Ectodermal cell (in vitro differentiated cells): ENCODE measurements around the gene PKN1.
"Not testable (repeated sequence)": the region's sequence is repeated elsewhere in the genome, so short reads cannot be mapped to it uniquely, and the experiment has no call there.

Experiments
- H3K27ac ChIP-seq: 2 replicates; pipeline ENCODE4 v1.7.0; 2013; ENCODE audit warnings: mild to moderate bottlenecking, low read depth, low read length; ENCODE audit not compliant: insufficient read depth, poor library complexity, severe bottlenecking
- H3K27me3 ChIP-seq: 2 replicates; pipeline ENCODE4 v1.7.0; 2013; ENCODE audit warnings: mild to moderate bottlenecking, low read length; ENCODE audit not compliant: insufficient read depth, control insufficient read depth, poor library complexity, severe bottlenecking
- H3K36me3 ChIP-seq: one replicate; pipeline ENCODE4 v1.7.0; 2013; ENCODE audit warnings: low read length; ENCODE audit not compliant: control insufficient read depth, insufficient read depth
- H3K4me1 ChIP-seq: one replicate; pipeline ENCODE4 v1.7.0; 2013; ENCODE audit warnings: low read length; ENCODE audit not compliant: control insufficient read depth, insufficient read depth
- H3K4me3 ChIP-seq: 2 replicates; pipeline ENCODE4 v1.7.0; 2013; ENCODE audit warnings: low read depth, low read length, control low read depth; ENCODE audit not compliant: insufficient read depth
- H3K9me3 ChIP-seq: 2 replicates; pipeline ENCODE4 v1.7.0; 2013; ENCODE audit warnings: mild to moderate bottlenecking, low read length, moderate library complexity; ENCODE audit not compliant: control insufficient read depth
- WGBS, 2 experiments: methylation state at CpG; one replicate each; pipeline ENCODE4 v1.1.7; 2013; ENCODE audit warnings: missing lambda C conversion rate in 2 of 2; 5-methylcytosine and 5-hydroxymethylcytosine counted together

PKN1 gene

DNA sequence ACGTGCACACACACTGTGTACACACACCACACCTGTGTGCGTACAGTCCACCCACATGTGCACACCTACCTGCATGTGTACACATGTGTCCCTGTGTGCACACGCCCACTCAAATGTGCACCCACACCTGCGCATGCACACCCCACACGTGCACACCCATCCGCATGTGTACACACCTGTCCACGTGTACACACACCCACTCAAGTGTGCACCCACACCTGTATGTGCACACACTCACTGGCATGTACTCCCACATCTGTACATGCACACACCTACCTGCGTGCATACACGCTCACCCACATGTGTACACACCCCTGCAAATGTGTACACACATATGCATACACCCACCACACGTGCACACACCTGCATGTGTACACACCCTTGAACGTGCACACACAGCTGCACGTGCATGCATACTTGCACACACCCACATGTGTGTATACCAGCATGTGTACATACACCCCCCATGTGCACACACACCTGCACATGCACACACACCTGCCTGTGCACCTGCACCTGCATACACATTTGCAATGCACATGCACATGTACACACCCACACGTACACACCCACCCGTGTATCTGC, 10.6 kb downstream of the PKN1 start:
- no peaks in the 10 kb centered on the region for H3K4me1 ChIP-seq
- H3K27ac ChIP-seq: no peak overlapping the region
- H3K4me3 ChIP-seq: no peak overlapping the region
- 93 to 95% methylated on average over 14 of the region's 14 CpGs for WGBS, 2 experiments
- H3K36me3 ChIP-seq: peaks cover 35% of the 10 kb centered on the region
- H3K9me3 ChIP-seq: no peaks in the 10 kb centered on the region
- no peaks in the 10 kb centered on the region for H3K27me3 ChIP-seq

DNA sequence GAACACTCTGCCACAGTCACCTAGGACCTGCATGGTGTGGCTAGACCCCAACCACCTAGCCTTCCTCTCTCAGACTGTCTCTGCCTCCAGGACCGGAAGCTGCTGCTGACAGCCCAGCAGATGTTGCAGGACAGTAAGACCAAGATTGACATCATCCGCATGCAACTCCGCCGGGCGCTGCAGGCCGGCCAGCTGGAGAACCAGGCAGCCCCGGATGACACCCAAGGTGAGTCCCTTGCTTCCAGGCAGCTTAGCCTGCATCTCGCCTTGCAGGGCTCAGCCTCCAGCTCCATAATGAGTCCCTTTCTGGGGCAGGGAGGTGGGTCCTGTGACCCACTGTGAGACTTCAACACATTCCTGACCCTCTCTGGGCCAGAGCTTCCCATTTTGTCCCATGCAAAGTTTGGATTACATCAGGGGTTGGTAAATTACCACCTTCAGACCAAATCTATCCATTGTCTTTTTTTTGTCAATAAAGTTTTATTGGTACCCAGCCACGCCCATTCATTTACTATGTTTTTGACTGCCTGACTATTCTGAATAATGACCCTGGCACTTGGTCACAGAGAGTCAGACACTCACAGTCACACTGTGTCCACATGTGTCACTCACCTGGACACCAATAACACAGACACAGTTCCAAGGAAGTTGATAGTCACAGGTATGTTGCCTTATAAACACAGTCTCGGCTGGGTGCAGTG, 13.4 kb downstream of the PKN1 start:
- H3K27ac ChIP-seq: no peak overlapping the region
- WGBS, 2 experiments: 93 to 96% methylated on average over 10 of the region's 10 CpGs
- no peak overlapping the region for H3K4me3 ChIP-seq
- no peaks in the 10 kb centered on the region for H3K27me3 ChIP-seq
- no peaks in the 10 kb centered on the region for H3K4me1 ChIP-seq
- H3K36me3 ChIP-seq: peaks cover 52% of the 10 kb centered on the region
- H3K9me3 ChIP-seq: no peaks in the 10 kb centered on the region

DNA sequence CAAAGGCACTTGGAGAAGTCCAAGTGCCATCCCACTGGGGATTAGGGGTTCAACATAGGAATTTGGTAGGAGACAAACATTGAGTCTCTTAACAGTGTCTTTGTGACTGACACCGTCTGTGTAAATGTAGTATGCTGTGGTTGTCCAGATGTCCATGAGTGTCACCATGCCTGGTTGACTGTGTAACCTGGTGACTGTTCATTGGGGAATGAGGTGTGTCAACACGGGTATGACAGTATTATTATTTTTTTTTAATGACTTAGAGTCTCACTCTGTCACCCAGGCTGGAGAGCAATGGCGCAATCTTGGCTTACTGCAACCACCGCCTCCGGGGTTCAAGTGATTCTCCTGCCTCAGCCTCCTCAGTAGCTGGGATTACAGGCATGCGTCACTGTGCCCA, 16.2 kb downstream of the PKN1 start:
- H3K27me3 ChIP-seq: no peaks in the 10 kb centered on the region
- no peaks in the 10 kb centered on the region for H3K4me1 ChIP-seq
- no peaks in the 10 kb centered on the region for H3K9me3 ChIP-seq
- peaks cover 47% of the 10 kb centered on the region for H3K36me3 ChIP-seq
- 95 to 96% methylated on average over 6 of the region's 6 CpGs for WGBS, 2 experiments
- H3K4me3 ChIP-seq: no peak overlapping the region
- no peak overlapping the region for H3K27ac ChIP-seq

DNA sequence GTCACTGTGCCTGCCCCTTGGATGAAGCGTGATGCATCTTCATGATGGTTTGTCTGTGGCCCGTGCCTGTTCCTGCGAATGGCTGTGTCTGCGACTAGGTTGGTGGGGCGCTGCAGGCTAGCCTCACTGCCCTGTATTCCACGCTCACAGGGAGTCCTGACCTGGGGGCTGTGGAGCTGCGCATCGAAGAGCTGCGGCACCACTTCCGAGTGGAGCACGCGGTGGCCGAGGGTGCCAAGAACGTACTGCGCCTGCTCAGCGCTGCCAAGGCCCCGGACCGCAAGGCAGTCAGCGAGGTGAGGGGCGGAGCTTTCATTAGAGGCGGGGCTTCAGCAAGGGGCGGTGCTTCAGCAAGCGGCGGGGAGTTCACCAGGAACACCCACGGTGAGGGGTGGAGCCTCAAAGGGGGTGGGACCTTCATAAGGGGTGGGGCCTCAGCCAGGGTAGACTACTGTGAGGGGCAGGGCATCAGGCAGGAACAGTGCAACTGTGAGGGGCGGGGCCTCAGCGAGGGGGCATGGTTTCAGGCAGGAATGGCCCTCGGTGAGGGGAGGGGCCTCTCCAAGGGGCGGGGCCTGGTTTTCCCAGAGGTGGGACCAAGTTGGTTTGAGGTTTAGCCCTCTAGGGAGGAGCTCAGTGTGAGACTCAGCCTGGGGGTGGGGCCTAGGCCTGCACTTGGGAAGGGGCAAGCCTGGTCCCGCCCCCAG, 17.2 kb downstream of the PKN1 start:
- WGBS, 2 experiments: 87% methylated on average over 30 of the region's 30 CpGs
- Histone ChIP-seq H3K9me3 (no peaks in the 10 kb centered on the region), H3K4me3 (no peak overlapping the region), H3K4me1 (no peaks in the 10 kb centered on the region), H3K27me3 (no peaks in the 10 kb centered on the region), H3K27ac (no peak overlapping the region), H3K36me3 (peaks cover 42% of the 10 kb centered on the region)

DNA sequence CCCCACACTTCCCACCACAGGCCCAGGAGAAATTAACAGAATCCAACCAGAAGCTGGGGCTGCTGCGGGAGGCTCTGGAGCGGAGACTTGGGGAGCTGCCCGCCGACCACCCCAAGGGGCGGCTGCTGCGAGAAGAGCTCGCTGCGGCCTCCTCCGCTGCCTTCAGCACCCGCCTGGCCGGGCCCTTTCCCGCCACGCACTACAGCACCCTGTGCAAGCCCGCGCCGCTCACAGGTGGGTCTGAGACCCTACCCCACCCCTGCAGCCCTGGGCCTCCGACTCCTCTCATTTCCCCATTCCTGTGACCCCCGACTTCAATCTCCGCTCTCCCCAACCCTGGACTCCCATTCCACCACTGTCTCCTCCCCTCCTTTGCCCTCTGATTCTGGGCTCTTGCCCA, 17.8 kb downstream of the PKN1 start:
- H3K9me3 ChIP-seq: no peaks in the 10 kb centered on the region
- H3K4me3 ChIP-seq: no peak overlapping the region
- peaks cover 40% of the 10 kb centered on the region for H3K36me3 ChIP-seq
- no peaks in the 10 kb centered on the region for H3K27me3 ChIP-seq
- no peak overlapping the region for H3K27ac ChIP-seq
- H3K4me1 ChIP-seq: no peaks in the 10 kb centered on the region
- 95 to 96% methylated on average over 19 of the region's 19 CpGs for WGBS, 2 experiments

DNA sequence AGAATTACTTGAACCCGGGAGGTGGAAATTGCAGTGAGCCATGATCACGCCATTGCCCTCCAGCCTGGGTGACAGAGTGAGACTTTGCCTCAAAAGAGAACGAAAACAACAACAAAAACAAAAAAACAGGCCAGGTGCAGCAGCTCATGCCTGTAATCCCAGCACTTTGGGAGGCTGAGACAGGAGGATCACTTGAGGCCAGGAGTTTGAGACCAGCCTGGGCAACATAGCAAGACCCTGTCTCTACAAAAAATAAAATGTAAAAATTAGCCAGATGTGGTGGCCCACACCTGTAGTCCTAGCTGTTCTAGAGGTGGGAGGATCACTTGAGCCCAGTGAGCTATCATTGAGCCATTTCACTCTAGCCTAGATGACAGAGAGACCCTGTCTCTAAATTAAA, 19.2 kb downstream of the PKN1 start:
- not testable (repeated sequence) for H3K27ac ChIP-seq, H3K9me3 ChIP-seq, H3K4me3 ChIP-seq, H3K4me1 ChIP-seq, H3K27me3 ChIP-seq
- WGBS, 2 experiments: 86 to 91% methylated on average over 3 of the region's 3 CpGs
- H3K36me3 ChIP-seq: peaks cover 29% of the 10 kb centered on the region

DNA sequence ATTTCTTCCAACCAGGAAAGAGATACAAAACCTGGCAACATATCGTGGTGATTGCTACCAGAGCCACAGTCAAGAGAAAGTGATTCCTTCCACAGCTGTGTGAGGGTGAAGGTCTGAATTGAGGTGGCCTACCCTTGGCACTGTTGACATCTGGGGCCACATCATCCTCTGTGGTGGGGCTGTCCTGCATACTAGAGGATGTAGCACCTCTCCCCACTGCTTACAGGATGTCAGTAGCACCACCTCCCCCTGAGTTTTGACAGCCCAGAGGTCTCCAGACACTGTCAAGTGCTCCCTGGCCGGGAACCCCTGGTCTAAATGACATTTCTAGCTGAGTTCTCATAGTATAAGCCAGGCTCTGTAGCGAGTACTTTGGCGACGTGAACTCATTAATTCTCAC, 26.6 kb downstream of the PKN1 start:
- no peak overlapping the region for H3K27ac ChIP-seq
- no peak overlapping the region for H3K4me3 ChIP-seq
- H3K4me1 ChIP-seq: no peaks in the 10 kb centered on the region
- 92 to 96% methylated on average over 5 of the region's 5 CpGs for WGBS, 2 experiments
- H3K9me3 ChIP-seq: no peaks in the 10 kb centered on the region
- H3K36me3 ChIP-seq: peaks cover 22% of the 10 kb centered on the region
- H3K27me3 ChIP-seq: no peaks in the 10 kb centered on the region

DNA sequence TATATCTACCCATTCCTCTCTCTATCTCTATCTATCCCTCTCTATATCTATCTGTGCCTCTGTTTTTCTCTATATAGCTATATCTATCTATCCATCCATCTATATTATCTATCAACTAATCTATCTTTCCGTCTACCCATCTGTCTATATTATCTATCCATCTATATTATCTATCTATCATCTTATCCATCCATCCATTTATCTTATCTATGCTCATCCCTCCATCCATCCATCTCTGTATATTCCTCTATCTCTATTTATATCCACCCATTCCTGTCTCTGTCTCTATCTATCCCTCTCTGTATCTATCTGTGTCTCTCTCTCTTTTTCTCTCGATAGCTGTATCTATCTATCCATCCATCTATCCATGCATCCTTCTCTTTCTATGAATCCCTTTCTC, 27.8 kb downstream of the PKN1 start:
- Histone ChIP-seq H3K9me3 (no peaks in the 10 kb centered on the region), H3K4me3 (no peak overlapping the region), H3K27ac (no peak overlapping the region), H3K27me3 (no peaks in the 10 kb centered on the region), H3K4me1 (no peaks in the 10 kb centered on the region), H3K36me3 (peaks cover 22% of the 10 kb centered on the region)
- WGBS, 2 experiments: 92 to 96% methylated on average over 2 of the region's 2 CpGs

DNA sequence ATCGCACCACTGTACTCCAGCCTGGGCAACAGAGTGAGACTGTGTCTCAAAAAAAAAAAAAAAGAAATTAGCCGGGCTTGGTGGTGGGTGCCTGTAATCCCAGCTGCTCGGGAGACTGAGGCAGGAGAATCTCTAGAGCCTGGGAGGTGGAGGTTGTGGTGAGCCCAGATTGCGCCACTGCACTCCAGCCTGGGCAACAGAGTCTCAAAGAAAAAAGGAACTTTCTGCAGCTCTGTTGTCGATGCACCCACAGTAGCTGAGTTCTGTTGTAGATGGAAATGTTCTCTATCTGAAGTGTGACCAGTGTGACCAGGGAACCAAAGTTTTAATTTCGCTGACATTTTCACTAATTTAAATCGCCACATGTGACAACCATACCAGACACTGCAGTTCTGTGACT, 29.3 kb downstream of the PKN1 start:
- 95 to 97% methylated on average over 7 of the region's 7 CpGs for WGBS, 2 experiments
- H3K27me3 ChIP-seq, H3K4me3 ChIP-seq, H3K4me1 ChIP-seq, H3K27ac ChIP-seq, H3K9me3 ChIP-seq: not testable (repeated sequence)
- peaks cover 26% of the 10 kb centered on the region for H3K36me3 ChIP-seq

DNA sequence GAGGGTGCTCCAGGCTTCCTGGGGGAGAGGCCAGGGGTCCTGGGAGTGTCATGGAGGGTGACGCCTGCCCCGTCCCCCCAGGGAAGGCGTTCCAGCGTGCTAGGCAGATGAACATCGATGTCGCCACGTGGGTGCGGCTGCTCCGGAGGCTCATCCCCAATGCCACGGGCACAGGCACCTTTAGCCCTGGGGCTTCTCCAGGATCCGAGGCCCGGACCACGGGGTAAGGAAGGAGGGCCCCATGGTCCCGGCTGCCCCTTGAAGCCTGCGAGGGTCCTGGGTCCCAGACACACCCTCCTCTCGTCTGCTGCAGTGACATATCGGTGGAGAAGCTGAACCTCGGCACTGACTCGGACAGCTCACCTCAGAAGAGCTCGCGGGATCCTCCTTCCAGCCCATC, 30.6 kb downstream of the PKN1 start:
- H3K9me3 ChIP-seq: no peaks in the 10 kb centered on the region
- no peak overlapping the region for H3K27ac ChIP-seq
- H3K4me3 ChIP-seq: no peak overlapping the region
- H3K27me3 ChIP-seq: no peaks in the 10 kb centered on the region
- H3K4me1 ChIP-seq: no peaks in the 10 kb centered on the region
- H3K36me3 ChIP-seq: peaks cover 27% of the 10 kb centered on the region
- WGBS, 2 experiments: 95 to 97% methylated on average over 21 of the region's 21 CpGs
